Suprapubic skin (tissue), 4 donors: ENCODE measurements around the gene FRA10AC1. TPM values are rescaled to one million over a fixed set of nuclear protein-coding genes. Genes with fewer than 3 reads are reported as not detected.

Source experiments
- DNase-seq, 2 donors: peaks; one replicate each; pipeline ENCODE4 v3.0.0-alpha.2; 2019; ENCODE audit warnings: low spot score in 2 of 2
- H3K27ac ChIP-seq: fragments of 200-600 bp; sonication (generic); one replicate; pipeline ENCODE4 v1.5.1; 2019
- H3K27me3 ChIP-seq: fragments of 200-600 bp; sonication (generic); one replicate; pipeline ENCODE4 v1.5.1; 2019
- H3K36me3 ChIP-seq: fragments of 200-600 bp; sonication (generic); one replicate; pipeline ENCODE4 v1.5.1; 2019
- H3K4me1 ChIP-seq: fragments of 200-600 bp; sonication (generic); one replicate; pipeline ENCODE4 v1.5.1; 2019
- H3K4me3 ChIP-seq: fragments of 200-600 bp; sonication (generic); one replicate; pipeline ENCODE4 v1.5.1; 2019; ENCODE audit warnings: mild to moderate bottlenecking
- H3K9me3 ChIP-seq: fragments of 200-600 bp; sonication (generic); one replicate; pipeline ENCODE4 v1.5.1; 2019
- EP300 ChIP-seq: sonication (generic); formaldehyde crosslinking; IDR thresholded peaks from one replicate; pipeline ENCODE4 v1.6.1; 2017; ENCODE audit warnings: antibody characterized with exemption
- POLR2A ChIP-seq, 2 donors: fragments of 450-650 bp; IDR thresholded peaks; one replicate each; pipeline ENCODE4 v1.6.1; 2017; ENCODE audit warnings: antibody characterized with exemption in 2 of 2, mild to moderate bottlenecking in 2 of 2, moderate library complexity in 2 of 2
- POLR2AphosphoS5 ChIP-seq, 3 donors: sonication (generic); formaldehyde crosslinking; IDR thresholded peaks; one replicate each; pipeline ENCODE4 v1.6.1; 2017; ENCODE audit warnings: antibody characterized with exemption in 3 of 3
- WGBS: methylation state at CpG from one replicate; pipeline ENCODE4 v1.1.5; 2018; 5-methylcytosine and 5-hydroxymethylcytosine counted together
- total RNA-seq, 4 donors: library from RNA; depleted of rRNA; stranded (reverse); fragments of >200 nt; gene quantifications; one replicate each; pipeline ENCODE4 v1.1.0, GENCODE V29; 2016
- TF ChIP-seq, protein P1 (sequence below), 2 donors: fragments of 200-600 bp in 1 of 2; fragments of 450-650 bp in 1 of 2; sonication (generic) in 1 of 2; IDR thresholded peaks; one replicate each; pipeline ENCODE4 v1.5.1; 2016 to 2019; ENCODE audit warnings: antibody characterized with exemption in 2 of 2, mild to moderate bottlenecking in 1 of 2, moderate library complexity in 1 of 2

FRA10AC1 gene
- total RNA-seq, 4 donors from 2014 or later = 4.7 to 78.0 (median 13.8) TPM

DNA sequence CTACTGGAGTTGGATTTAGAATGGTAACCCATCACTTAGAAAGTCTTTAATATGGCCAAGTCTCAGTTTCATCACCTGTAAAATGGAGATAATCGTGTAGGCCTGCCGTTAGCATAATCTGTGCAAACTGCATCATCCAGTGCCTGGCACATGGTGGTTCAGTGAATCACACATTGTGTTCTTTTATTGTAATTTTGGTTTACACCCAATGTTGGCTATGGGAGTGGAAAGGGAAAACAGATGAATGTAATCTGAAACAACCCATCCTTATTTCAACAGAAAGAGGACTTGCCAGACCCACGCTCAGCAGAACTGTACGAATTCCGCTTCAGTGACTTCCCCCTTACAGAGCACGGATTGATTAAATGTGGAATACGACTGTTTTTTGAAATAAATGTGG, 62.6 kb downstream of the FRA10AC1 start:
- WGBS = 79% methylated on average over 7 of the region's 7 CpGs
- no peak for DNase-seq
- Histone ChIP-seq H3K36me3 (no peaks in the 10 kb centered on the region), H3K27me3 (no peaks in the 10 kb centered on the region), H3K9me3 (no peaks in the 10 kb centered on the region), H3K4me1 (no peaks in the 10 kb centered on the region), H3K4me3 (no peak overlapping the region), H3K27ac (no peak overlapping the region)
- TF ChIP-seq POLR2A (IDR thresholded peaks at IDR 0.05) (no peak), POLR2AphosphoS5 (IDR thresholded peaks at IDR 0.05) (no peak), EP300 (no peak)
- TF ChIP-seq, protein P1, sequence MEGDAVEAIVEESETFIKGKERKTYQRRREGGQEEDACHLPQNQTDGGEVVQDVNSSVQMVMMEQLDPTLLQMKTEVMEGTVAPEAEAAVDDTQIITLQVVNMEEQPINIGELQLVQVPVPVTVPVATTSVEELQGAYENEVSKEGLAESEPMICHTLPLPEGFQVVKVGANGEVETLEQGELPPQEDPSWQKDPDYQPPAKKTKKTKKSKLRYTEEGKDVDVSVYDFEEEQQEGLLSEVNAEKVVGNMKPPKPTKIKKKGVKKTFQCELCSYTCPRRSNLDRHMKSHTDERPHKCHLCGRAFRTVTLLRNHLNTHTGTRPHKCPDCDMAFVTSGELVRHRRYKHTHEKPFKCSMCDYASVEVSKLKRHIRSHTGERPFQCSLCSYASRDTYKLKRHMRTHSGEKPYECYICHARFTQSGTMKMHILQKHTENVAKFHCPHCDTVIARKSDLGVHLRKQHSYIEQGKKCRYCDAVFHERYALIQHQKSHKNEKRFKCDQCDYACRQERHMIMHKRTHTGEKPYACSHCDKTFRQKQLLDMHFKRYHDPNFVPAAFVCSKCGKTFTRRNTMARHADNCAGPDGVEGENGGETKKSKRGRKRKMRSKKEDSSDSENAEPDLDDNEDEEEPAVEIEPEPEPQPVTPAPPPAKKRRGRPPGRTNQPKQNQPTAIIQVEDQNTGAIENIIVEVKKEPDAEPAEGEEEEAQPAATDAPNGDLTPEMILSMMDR (IDR thresholded peaks at IDR 0.05) = no peak

DNA sequence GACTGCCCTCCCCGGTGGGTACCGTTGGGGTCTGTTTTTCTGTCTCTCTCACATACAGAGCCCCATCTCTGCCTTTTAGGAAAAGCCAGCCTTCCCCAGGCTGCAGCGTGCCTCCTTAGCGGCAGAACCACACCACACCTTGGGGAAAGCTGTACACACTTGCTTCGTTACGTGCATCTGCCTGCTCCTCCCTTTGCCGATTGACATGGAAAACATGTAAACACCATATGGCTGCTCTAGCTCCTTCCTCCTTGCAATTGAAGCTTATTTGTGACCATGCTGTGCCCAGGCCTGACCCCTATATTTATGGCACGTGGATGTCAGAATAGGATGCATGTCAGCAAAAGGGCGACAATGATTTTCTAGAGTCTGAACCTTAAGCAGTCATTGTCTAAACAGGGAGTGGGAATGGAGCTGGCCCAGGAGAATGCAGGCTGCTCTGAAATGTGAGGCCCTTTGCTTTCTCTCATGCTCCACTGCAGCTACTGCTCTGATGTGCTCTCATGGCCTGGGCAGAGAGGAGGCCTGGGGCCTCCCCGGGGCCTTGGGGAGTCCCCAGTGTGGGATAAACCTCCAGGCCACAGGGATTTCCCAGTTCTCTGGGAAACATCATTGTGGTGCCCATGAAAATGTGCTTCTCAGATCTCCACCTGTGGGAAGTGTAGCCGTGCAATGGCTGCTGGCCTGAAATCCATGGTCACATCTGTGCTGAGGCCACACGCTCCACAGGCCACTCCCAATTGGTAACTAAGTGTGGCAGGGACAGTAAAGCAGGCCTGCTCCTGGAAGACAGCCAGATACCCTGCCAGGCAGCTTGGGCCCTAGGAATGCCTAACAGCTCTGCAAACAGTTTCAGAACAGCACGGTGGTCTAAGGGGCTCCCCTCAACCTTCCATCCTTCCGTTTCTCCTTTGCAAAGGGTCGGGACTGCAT, 71.5 kb downstream of the FRA10AC1 start:
- Histone ChIP-seq H3K27ac (no peak overlapping the region), H3K27me3 (no peaks in the 10 kb centered on the region), H3K4me1 (no peaks in the 10 kb centered on the region), H3K4me3 (no peak overlapping the region), H3K9me3 (no peaks in the 10 kb centered on the region), H3K36me3 (no peaks in the 10 kb centered on the region)
- TF ChIP-seq POLR2AphosphoS5 (IDR thresholded peaks at IDR 0.05) (no peak), EP300 (no peak), POLR2A (IDR thresholded peaks at IDR 0.05) (no peak)
- TF ChIP-seq, protein P1 (IDR thresholded peaks at IDR 0.05) = no peak
- no peak for DNase-seq
- WGBS = 67% methylated on average over 14 of the region's 15 CpGs

DNA sequence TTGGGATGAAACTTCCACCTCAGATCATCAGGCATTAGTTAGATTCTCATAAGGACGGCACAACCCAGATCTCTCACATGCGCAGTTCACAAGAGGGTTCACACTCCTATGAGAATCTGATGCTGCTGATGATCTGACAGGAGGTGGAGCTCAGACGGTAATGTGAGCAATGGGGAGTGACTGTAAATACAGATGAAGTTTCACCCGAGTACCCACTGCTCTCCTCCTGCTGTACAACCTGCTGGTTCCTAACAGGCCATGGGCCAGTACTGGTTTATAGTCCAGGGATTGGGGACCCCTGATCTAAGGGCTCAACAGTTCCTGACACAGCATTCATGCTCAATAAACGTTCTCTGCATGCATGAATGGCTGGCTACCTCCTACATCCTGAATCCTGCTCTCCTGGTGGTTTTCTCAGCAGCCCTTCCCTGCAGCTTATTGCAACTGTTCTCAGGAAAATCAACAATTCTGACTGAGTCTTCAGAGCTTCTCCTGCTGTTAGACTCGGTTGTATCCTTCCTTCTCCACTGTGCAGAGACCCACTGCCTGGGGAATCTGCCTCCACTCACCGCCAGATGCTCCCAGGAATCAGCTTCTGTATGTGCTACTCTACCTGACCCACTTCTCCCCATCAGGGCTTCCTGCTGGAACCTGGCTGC, 72.6 kb downstream of the FRA10AC1 start:
- no peaks in the 10 kb centered on the region for H3K27me3 ChIP-seq
- no peaks in the 10 kb centered on the region for H3K9me3 ChIP-seq
- no peaks in the 10 kb centered on the region for H3K36me3 ChIP-seq
- no peak for DNase-seq
- TF ChIP-seq EP300 = no peak
- no peak for TF ChIP-seq POLR2AphosphoS5 (IDR thresholded peaks at IDR 0.05)
- TF ChIP-seq POLR2A (IDR thresholded peaks at IDR 0.05) = no peak
- TF ChIP-seq, protein P1 (IDR thresholded peaks at IDR 0.05) = no peak
- no peaks in the 10 kb centered on the region for H3K4me1 ChIP-seq
- WGBS = 66% methylated on average over 6 of the region's 7 CpGs
- H3K27ac ChIP-seq = no peak overlapping the region
- no peak overlapping the region for H3K4me3 ChIP-seq

DNA sequence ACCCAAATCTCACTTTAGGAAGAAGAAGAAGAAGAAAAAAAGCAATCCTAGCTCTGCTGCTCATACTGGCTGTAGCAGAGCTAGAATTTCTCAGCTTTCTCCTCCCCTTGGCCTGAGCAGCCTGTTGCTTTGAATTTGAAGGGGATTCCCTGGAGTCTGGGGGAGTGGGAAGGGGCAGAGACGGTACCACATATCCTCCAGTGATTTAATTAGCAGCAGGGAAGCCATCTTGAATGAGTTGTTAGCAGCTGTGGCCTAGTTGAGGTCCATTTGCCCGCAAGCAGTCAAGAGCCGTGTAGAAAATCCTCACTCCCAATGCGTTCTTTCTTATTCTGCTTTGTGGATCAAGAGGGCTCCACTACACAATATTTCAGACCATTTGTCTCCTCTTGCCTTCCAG, 73.5 kb downstream of the FRA10AC1 start:
- Histone ChIP-seq H3K27ac (no peak overlapping the region), H3K27me3 (no peaks in the 10 kb centered on the region), H3K9me3 (no peaks in the 10 kb centered on the region), H3K4me1 (no peaks in the 10 kb centered on the region), H3K4me3 (no peak overlapping the region), H3K36me3 (no peaks in the 10 kb centered on the region)
- no peak for TF ChIP-seq POLR2AphosphoS5 (IDR thresholded peaks at IDR 0.05)
- TF ChIP-seq POLR2A (IDR thresholded peaks at IDR 0.05) = no peak
- no peak for TF ChIP-seq EP300
- TF ChIP-seq, protein P1 (IDR thresholded peaks at IDR 0.05) = no peak
- no peak for DNase-seq
- 82% methylated on average over 4 of the region's 4 CpGs for WGBS

DNA sequence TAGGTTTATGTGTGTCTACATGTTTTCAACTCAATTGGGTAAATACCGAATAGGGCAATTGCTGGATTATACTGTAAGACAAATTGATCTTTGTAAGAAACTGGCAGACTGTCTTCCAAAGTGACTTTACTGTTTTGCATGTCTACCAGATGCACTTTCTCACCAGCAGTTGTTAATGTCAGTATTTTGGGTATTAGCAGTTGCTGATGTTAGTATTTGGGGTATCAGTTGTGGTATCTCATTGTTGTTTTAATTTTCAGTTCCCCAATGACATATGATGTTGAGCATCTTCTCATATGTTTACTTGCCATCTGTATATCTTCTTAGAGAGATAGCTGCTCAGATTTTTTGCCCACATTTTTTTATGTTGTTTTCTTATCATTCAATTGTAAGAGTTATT, 79.5 kb downstream of the FRA10AC1 start:
- Histone ChIP-seq H3K9me3 (no peaks in the 10 kb centered on the region), H3K4me1 (no peaks in the 10 kb centered on the region), H3K4me3 (no peak overlapping the region), H3K27ac (no peak overlapping the region), H3K27me3 (no peaks in the 10 kb centered on the region), H3K36me3 (no peaks in the 10 kb centered on the region)
- TF ChIP-seq, protein P1 (IDR thresholded peaks at IDR 0.05) = no peak
- no peak for TF ChIP-seq EP300
- no peak for TF ChIP-seq POLR2AphosphoS5 (IDR thresholded peaks at IDR 0.05)
- no peak for DNase-seq
- 90% methylated on average over 1 of the region's 1 CpG for WGBS
